Cardiac muscle cell (in vitro differentiated cells and primary cell): Measurements from ENCODE around the gene MACROD2. TPM values are rescaled to one million over a fixed set of nuclear protein-coding genes. Genes with fewer than 3 reads are reported as not detected.
A peak's percentile ranks its signal among the peaks of the same experiment; 100 is the strongest.
"Not testable (repeated sequence)": the region's sequence is repeated elsewhere in the genome, so short reads cannot be mapped to it uniquely, and the experiment has no call there.

ENCODE experiments used
- DNase-seq, 2 donors: peaks; one replicate each; pipeline versions ENCODE4 v3.0.0 to v3.0.0-alpha.2; 2010 to 2017; ENCODE audit warnings: low read depth in 1 of 2, low spot score in 1 of 2
- H3K27ac ChIP-seq: fragments of 200-600 bp; sonication (generic); 2 replicates; pipeline ENCODE4 v1.5.1; 2016
- H3K27me3 ChIP-seq: fragments of 200-600 bp; sonication (generic); 2 replicates; pipeline ENCODE4 v1.6.0; 2016; ENCODE audit warnings: control low read depth
- H3K36me3 ChIP-seq: fragments of 200-600 bp; sonication (generic); 2 replicates; pipeline ENCODE4 v1.5.1; 2016; ENCODE audit warnings: control low read depth
- H3K4me1 ChIP-seq: fragments of 200-600 bp; sonication (generic); 2 replicates; pipeline ENCODE4 v1.8.1; 2017; ENCODE audit warnings: low read depth, mild to moderate bottlenecking, mixed run types
- H3K4me3 ChIP-seq: fragments of 200-600 bp; sonication (generic); 2 replicates; pipeline ENCODE4 v1.5.1; 2016; ENCODE audit warnings: mild to moderate bottlenecking
- H3K9me3 ChIP-seq: fragments of 200-600 bp; sonication (generic); 2 replicates; pipeline ENCODE4 v1.5.1; 2017; ENCODE audit warnings: low read depth, mild to moderate bottlenecking, control low read depth
- polyA plus RNA-seq: library from polyadenylated mRNA; unstranded; fragments of >200 nt; fragmentation: Nextera tagmentation; extraction: Ambion mirVana; gene quantifications from 2 replicates; pipeline ENCODE4 v1.2.1, GENCODE V29; 2016
- total RNA-seq: library from RNA; depleted of rRNA; stranded (reverse); fragments of >200 nt; gene quantifications from 2 replicates; pipeline ENCODE4 v1.2.3, GENCODE V29; 2016
- TF ChIP-seq, protein P1 (sequence below): IDR thresholded peaks from 2 replicates; pipeline ENCODE4 v1.5.1; 2012; ENCODE audit warnings: low read depth, mild to moderate bottlenecking, low read length

The MACROD2 gene
- total and polyA plus RNA-seq, 2 experiments from 2014 or later, result 9.3 to 14.4 TPM

DNA sequence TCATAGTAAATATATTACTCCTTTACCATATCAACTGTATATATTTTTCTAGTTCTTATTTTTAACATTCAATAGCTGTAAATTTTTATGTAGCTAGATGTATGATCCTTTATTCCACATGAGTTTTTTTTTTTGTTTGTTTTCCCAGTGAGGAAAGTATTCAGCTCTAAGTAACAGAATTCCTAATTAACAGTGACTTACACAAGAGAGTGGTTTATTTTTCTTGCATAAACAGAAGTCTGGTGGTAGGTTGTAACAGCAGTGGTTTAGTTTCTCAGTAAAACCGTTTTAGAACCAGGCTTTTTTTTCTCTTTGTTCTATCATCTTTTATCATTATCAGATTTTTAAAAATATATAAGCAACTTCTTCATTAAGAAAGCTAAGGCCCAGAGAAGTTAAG, 459.0 kb downstream of the MACROD2 start:
- no peak for DNase-seq
- H3K36me3 ChIP-seq, result no peaks in the 10 kb centered on the region
- H3K27ac ChIP-seq, result no peak overlapping the region
- TF ChIP-seq, protein P1, sequence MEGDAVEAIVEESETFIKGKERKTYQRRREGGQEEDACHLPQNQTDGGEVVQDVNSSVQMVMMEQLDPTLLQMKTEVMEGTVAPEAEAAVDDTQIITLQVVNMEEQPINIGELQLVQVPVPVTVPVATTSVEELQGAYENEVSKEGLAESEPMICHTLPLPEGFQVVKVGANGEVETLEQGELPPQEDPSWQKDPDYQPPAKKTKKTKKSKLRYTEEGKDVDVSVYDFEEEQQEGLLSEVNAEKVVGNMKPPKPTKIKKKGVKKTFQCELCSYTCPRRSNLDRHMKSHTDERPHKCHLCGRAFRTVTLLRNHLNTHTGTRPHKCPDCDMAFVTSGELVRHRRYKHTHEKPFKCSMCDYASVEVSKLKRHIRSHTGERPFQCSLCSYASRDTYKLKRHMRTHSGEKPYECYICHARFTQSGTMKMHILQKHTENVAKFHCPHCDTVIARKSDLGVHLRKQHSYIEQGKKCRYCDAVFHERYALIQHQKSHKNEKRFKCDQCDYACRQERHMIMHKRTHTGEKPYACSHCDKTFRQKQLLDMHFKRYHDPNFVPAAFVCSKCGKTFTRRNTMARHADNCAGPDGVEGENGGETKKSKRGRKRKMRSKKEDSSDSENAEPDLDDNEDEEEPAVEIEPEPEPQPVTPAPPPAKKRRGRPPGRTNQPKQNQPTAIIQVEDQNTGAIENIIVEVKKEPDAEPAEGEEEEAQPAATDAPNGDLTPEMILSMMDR, result no peak
- peaks cover 2% of the 10 kb centered on the region for H3K9me3 ChIP-seq
- H3K4me1 ChIP-seq, result peaks cover 22% of the 10 kb centered on the region
- H3K4me3 ChIP-seq, result no peak overlapping the region
- no peaks in the 10 kb centered on the region for H3K27me3 ChIP-seq

DNA sequence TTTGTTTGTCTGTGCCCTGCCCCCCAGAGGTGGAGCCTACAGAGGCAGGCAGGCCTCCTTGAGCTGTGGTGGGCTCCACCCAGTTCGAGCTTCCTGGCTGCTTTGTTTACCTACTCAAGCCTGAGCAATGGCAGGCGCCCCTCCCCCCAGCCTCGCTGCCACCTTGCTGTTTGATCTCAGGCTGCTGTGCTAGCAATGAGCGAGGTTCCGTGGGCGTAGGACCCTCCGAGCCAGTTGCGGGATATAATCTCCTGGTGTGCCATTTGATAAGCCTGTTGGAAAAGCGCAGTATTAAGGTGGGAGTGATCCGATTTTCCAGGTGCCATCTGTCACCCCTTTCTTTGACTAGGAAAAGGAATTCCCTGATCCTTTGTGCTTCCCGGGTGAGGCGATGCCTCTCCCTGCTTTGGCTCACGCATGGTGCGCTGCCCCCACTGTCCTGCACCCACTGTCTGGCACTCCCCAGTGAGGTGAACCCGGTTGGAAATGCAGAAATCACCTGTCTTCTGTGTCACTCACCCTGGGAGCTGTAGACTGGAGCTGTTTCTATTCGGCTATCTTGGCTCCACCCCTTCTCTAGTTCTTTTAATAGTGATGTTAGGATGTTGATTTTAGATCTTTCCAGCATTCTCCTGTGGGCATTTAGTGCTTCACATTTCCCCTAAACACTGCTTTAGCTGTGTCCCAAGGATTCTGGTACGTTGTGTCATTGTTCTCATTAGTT, 471.9 kb downstream of the MACROD2 start:
- not testable (repeated sequence) for H3K27ac ChIP-seq, H3K4me3 ChIP-seq, H3K4me1 ChIP-seq, DNase-seq, H3K27me3 ChIP-seq, H3K36me3 ChIP-seq, H3K9me3 ChIP-seq

DNA sequence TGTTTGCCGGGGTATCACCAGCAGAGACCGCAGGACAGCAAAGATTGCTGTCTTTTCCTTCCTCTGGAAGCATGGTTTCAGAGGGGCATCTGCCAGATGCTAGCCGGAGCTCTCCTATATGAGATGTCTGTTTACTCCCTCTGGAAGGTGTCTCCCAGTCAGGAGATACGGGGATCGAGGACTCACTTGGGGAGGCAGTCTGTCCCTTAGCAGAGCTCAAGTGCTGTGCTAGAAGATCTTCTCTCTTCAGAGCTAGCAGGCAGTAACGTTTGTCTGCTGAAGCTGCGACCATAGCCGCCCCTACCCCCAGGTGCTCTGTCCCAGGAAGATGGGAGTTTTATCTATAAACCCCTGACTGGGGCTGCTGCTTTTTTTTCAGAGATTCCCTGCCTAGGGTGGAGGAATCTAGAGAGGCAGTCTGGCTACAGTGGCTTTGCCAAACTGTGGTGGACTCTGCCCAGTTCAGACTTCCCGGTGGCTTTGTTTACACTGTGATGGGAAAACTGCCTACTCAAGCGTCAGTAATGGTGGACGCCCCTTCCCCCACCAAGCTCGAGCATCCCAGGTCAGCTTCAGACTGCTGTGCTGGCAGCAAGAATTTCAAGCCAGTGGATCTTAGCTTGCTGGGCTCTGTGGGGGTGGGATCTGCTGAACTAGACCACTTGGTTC, 475.0 kb downstream of the MACROD2 start:
- no peaks in the 10 kb centered on the region for H3K36me3 ChIP-seq
- no peak for DNase-seq
- TF ChIP-seq, protein P1, result no peak
- H3K4me1 ChIP-seq, result no peaks in the 10 kb centered on the region
- H3K27ac ChIP-seq, result no peak overlapping the region
- no peaks in the 10 kb centered on the region for H3K27me3 ChIP-seq
- H3K4me3 ChIP-seq, result no peak overlapping the region
- no peaks in the 10 kb centered on the region for H3K9me3 ChIP-seq

DNA sequence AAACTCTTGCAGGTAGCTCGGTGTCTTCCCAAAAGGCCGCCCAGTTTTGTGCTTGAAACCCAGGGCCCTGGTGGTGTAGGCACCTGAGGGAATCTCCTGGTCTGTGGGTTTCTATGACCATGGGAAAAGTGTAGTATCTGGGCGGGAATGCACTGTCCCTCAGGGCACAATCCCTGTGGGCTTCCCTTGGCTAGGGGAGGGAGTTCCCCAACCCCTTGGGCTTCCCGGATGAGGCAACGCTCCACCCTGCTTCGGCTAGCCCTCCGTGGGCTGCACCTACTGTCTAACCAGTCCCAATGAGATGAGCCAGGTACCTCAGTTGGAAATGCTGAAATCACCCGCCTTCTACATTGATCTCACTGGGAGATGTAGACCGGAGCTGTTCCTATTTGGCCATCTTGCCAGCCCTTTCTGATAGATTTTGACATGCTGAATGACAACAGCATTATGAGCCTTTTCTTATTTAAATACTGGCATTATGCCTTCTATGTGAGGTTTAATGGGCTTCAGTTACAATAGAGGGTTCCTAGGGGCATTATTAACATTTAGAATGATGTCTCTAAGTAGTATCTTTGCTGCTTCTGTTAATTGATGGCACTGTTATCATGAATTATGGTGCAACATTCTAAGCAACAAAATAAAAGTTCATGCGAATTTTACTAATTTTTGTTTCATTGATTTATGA, 475.8 kb downstream of the MACROD2 start:
- H3K27ac ChIP-seq, result no peak overlapping the region
- H3K4me1 ChIP-seq, result no peaks in the 10 kb centered on the region
- TF ChIP-seq, protein P1, result no peak
- H3K36me3 ChIP-seq, result no peaks in the 10 kb centered on the region
- H3K4me3 ChIP-seq, result no peak overlapping the region
- H3K27me3 ChIP-seq, result no peaks in the 10 kb centered on the region
- no peaks in the 10 kb centered on the region for H3K9me3 ChIP-seq
- no peak for DNase-seq

DNA sequence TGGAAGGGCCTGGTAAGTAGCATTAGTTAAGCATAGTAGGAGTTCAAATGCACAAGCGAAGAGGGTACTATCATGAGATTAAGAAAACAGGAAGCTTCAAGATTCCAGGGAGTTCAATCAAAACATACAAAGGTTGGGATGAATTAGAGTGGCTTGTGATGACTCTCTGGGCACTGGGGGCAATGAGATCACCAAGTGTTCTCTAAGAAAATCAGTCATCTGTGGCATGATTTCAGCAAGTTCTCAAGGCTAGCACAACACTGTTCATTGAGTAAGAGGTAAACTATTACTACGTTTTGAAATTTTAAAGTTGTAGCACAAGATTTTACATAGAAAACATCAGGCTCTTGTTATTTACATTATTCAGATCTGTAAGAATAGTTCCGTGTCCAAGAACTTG, 481.8 kb downstream of the MACROD2 start:
- Histone ChIP-seq H3K9me3 (no peaks in the 10 kb centered on the region), H3K27me3 (no peaks in the 10 kb centered on the region), H3K36me3 (no peaks in the 10 kb centered on the region), H3K27ac (no peak overlapping the region), H3K4me3 (no peak overlapping the region), H3K4me1 (no peaks in the 10 kb centered on the region)
- DNase-seq, result peak in 1 of 2 donors; percentile 8
- TF ChIP-seq, protein P1, result no peak

DNA sequence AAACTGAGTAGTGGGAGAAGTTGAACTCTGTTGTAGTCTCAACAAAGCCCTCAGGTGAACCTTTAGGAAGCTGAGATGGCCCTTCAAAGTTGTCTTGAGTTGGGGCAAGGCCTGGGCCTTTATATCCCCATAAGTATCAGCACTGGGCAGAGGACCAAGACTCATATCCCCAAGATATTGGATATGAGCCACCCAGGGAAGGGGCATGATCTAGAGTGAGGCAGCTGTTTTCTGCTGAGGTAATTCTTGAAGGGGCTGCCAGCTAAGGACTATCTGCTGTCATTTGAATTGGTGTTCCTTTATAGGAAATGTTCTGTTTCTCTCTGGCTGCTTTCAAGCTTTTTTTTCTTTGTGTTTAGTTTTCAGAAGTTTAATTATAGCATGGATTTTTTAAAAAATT, 482.8 kb downstream of the MACROD2 start:
- no peaks in the 10 kb centered on the region for H3K9me3 ChIP-seq
- no peak overlapping the region for H3K27ac ChIP-seq
- TF ChIP-seq, protein P1, result no peak
- H3K27me3 ChIP-seq, result no peaks in the 10 kb centered on the region
- no peak for DNase-seq
- H3K4me3 ChIP-seq, result no peak overlapping the region
- no peaks in the 10 kb centered on the region for H3K36me3 ChIP-seq
- H3K4me1 ChIP-seq, result no peaks in the 10 kb centered on the region
